Activated naive CD4-positive, alpha-beta T cell treated with anti-CD3 and anti-CD28 coated beads, Interleukin-2, amount 50 U/mL, for 24 hours (primary cell): ENCODE measurements around the gene DGCR8.

Experiments
- H3K27ac Mint-ChIP-seq: one replicate; pipeline ENCODE4 v1.8.0; 2021; ENCODE audit warnings: mild to moderate bottlenecking, mixed read lengths
- H3K27me3 Mint-ChIP-seq: one replicate; pipeline ENCODE4 v1.8.0; 2021; ENCODE audit warnings: mixed read lengths
- H3K36me3 Mint-ChIP-seq: one replicate; pipeline ENCODE4 v1.8.0; 2021; ENCODE audit warnings: mixed read lengths
- H3K4me1 Mint-ChIP-seq: one replicate; pipeline ENCODE4 v1.8.0; 2021; ENCODE audit warnings: mixed read lengths
- H3K4me3 Mint-ChIP-seq: one replicate; pipeline ENCODE4 v1.8.0; 2021; ENCODE audit warnings: mild to moderate bottlenecking, mixed read lengths
- H3K9me3 Mint-ChIP-seq: one replicate; pipeline ENCODE4 v1.8.0; 2021; ENCODE audit warnings: mixed read lengths

Gene DGCR8

GRCh38 chr22:20129747-20130014 lies 49.6 kb downstream of the DGCR8 start:
- H3K27ac Mint-ChIP-seq, result no peak overlapping the region
- peaks cover 26% of the 10 kb centered on the region for H3K4me1 Mint-ChIP-seq
- H3K9me3 Mint-ChIP-seq, result no peaks in the 10 kb centered on the region
- H3K27me3 Mint-ChIP-seq, result no peaks in the 10 kb centered on the region
- H3K4me3 Mint-ChIP-seq, result peak overlapping the region; percentile 44
- H3K36me3 Mint-ChIP-seq, result peaks cover 2% of the 10 kb centered on the region

GRCh38 chr22:20130319-20130718 lies 50.3 kb downstream of the DGCR8 start:
- no peaks in the 10 kb centered on the region for H3K27me3 Mint-ChIP-seq
- H3K36me3 Mint-ChIP-seq, result peaks cover 2% of the 10 kb centered on the region
- peak overlapping the region; percentile 60 for H3K4me3 Mint-ChIP-seq
- peaks cover 32% of the 10 kb centered on the region for H3K4me1 Mint-ChIP-seq
- H3K27ac Mint-ChIP-seq, result no peak overlapping the region
- H3K9me3 Mint-ChIP-seq, result no peaks in the 10 kb centered on the region

DNA sequence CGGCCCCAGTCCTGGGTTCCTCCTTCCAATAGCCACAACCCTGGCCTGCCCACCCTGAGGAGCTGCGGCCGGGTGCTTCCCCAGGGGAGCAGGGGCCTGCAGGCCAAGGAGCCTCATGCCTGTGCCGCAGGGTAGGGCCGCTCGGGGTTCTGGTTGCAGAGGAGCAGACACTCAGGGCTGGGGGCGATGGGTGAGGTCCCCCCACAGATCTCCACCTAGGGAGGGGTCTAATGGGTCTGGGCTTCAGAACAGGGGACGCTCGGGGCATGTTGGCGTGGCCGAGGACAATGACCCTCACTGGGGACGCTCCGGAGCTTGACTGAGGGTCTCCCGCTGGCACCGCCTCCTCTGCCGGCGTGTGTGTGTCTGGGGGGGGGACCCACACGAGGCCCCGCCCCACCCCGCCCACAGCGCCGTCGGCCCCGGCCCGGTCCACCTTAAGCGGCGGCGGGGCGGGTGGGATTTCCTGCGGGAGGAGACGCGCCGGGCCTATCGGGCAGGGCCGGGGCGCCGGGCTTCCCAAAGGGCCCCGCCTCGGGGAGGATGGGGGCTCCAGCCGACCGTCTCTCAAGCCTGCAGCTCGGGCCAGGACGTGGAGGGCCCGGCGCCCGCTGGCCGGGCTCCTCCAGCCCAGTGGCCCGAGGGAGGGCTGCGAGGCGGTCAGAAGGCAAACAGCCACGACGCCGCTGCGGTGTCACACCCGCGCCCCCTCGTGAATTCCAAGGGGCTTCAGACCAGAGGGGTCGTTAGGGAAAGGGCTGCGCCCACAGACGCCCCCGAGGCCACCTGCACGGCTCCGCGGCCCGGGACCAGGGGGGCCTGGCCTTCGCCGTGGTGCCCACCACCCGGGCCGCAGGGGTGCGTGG lies 50.9 kb downstream of the DGCR8 start:
- Mint-ChIP-seq H3K4me3 (peak overlapping the region; percentile 60), H3K9me3 (no peaks in the 10 kb centered on the region), H3K27me3 (no peaks in the 10 kb centered on the region), H3K36me3 (peaks cover 2% of the 10 kb centered on the region), H3K27ac (peak overlapping the region; percentile 35), H3K4me1 (peaks cover 34% of the 10 kb centered on the region)

DNA sequence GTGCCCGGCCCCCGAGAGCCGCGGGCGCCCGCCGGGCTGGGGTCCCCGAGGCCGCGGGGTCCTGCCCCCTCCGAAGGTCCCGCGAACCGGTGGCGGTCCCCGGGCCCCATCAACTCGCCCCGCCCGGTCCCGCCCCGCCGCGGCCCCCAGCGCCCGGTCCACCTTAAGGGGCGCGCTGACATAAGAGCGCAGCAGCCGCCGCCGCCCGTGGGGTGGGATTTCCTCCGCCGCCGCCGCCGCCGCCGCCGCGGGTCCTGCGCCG lies 51.5 kb downstream of the DGCR8 start, which contains the start of gene ZDHHC8:
Gene ZDHHC8, plus strand, starts transcription at position 208 of the 262 bp plus-strand sequence. CDS start 144 bp downstream, outside the sequence.
- H3K4me1 Mint-ChIP-seq, result peaks cover 39% of the 10 kb centered on the region
- H3K27ac Mint-ChIP-seq, result peak within 1 kb of the TSS; percentile 35

GRCh38 chr22:20131859-20132685 lies 52.0 kb downstream of the DGCR8 start:
- peak overlapping the region; percentile 23 for H3K27ac Mint-ChIP-seq
- H3K27me3 Mint-ChIP-seq, result no peaks in the 10 kb centered on the region
- no peaks in the 10 kb centered on the region for H3K36me3 Mint-ChIP-seq
- no peaks in the 10 kb centered on the region for H3K9me3 Mint-ChIP-seq
- peaks cover 40% of the 10 kb centered on the region for H3K4me1 Mint-ChIP-seq
- peak overlapping the region; percentile 77 for H3K4me3 Mint-ChIP-seq

More for the DNA sequence above, 51.5 kb downstream of the DGCR8 start, which contains the start of gene ZDHHC8:
- Mint-ChIP-seq H3K4me3 (peak within 1 kb of the TSS; percentile 77), H3K36me3 (no peaks in the 10 kb centered on the region), H3K9me3 (no peaks in the 10 kb centered on the region), H3K27me3 (no peaks in the 10 kb centered on the region)

- Mint-ChIP-seq H3K27ac (peak overlapping the region; percentile 23), H3K4me3 (peak overlapping the region; percentile 77), H3K4me1 (peaks cover 44% of the 10 kb centered on the region), H3K36me3 (no peaks in the 10 kb centered on the region), H3K27me3 (no peaks in the 10 kb centered on the region), H3K9me3 (no peaks in the 10 kb centered on the region)
Observed at GRCh38 chr22:20132686-20133246, 52.7 kb downstream of the DGCR8 start.

DNA sequence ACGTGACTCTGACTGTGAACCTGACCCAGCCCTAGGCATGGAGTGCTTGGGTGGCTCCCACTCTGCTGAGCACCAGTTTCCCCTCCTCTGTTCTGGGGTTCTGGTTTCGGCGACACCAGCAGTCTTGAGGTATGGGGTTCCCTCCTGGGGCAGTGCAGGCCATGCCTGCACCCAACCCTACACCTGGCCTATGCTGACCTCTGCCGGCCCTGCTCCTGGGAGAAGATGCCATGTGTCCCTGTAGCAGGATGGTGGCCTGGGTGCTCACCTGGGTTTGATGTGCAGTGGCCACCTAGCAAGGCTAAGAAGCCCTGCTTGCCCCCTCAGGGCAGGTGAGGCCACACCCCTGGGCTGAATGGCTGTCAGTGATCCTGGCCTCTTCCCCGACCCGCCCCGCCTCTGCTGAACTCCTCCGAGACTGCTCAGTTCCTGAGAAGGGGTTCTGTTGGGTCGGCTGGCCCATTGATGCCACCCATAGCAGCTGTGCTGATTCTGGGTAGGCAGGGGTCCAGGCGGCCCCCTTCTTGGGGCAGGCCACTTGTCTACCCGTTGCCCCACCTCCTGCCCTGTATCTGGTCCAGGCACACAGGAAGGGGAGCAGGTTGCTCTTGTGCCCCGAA lies 54.0 kb downstream of the DGCR8 start:
- Mint-ChIP-seq H3K27ac (no peak overlapping the region), H3K9me3 (no peaks in the 10 kb centered on the region), H3K4me1 (peaks cover 43% of the 10 kb centered on the region), H3K27me3 (no peaks in the 10 kb centered on the region), H3K4me3 (peak overlapping the region; percentile 77), H3K36me3 (no peaks in the 10 kb centered on the region)

DNA sequence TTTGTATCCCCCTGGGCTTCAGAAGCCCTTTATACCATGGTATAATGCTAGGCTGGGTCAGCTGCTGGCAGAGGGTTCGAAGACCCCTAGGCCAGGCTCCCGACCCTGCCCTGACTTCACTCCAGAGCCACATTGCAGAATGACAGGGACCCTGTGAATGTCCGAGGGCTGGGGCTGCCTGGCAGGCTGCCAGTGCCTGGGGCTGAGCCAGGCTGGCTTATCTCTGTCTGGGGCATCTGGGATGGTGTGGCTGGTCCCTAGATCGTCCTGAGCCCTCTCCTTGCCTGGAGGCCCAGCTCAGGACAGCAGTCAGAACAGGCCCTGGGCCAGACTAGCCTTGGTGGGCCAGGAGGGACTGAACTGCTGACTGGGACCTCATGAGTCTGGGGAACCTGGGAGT lies 55.2 kb downstream of the DGCR8 start:
- H3K4me3 Mint-ChIP-seq, result no peak overlapping the region
- no peaks in the 10 kb centered on the region for H3K9me3 Mint-ChIP-seq
- no peaks in the 10 kb centered on the region for H3K36me3 Mint-ChIP-seq
- no peak overlapping the region for H3K27ac Mint-ChIP-seq
- H3K4me1 Mint-ChIP-seq, result peaks cover 37% of the 10 kb centered on the region
- H3K27me3 Mint-ChIP-seq, result no peaks in the 10 kb centered on the region

DNA sequence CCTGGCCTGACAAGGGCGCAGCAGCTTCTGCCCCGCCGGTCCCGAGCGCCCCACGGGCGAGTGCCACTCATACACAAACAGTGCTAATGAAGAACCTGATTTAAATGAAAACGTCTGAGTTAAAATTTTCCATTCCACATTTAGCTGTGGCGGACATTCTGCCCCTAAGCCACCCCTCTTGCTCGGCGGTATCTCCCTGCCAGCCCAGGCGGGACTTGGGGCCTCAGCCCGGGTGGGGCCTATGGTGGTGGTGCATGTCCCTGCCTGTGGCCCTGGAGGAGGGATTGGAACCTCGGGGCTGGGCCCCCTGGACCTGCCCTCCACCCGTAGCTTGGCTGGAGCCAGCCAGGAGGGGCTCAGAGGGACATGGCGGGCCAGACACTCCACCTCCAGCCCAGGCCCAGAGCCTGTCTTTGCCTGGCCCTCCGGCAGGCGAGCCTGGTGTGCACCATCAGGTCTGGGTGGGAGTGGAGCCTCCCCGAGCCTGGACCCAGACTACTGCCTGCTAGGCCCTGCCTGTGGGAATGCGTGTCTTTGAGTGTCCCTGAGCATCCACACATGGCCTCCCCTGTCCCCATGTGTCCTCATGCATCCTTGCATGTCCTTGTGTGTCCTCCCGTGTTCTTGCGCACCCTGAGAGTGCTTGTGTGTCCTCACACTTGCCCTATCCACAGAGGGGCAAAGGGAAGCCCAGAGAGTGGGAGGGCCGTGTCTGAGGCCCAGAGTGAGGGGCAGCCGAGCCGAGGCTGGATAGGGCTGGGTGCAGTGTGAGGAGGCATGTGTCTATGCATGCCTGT lies 56.0 kb downstream of the DGCR8 start:
- no peak overlapping the region for H3K4me3 Mint-ChIP-seq
- no peaks in the 10 kb centered on the region for H3K9me3 Mint-ChIP-seq
- no peaks in the 10 kb centered on the region for H3K27me3 Mint-ChIP-seq
- no peaks in the 10 kb centered on the region for H3K36me3 Mint-ChIP-seq
- H3K4me1 Mint-ChIP-seq, result peaks cover 37% of the 10 kb centered on the region
- no peak overlapping the region for H3K27ac Mint-ChIP-seq

GRCh38 chr22:20136603-20136873 lies 56.5 kb downstream of the DGCR8 start:
- no peaks in the 10 kb centered on the region for H3K9me3 Mint-ChIP-seq
- H3K36me3 Mint-ChIP-seq, result no peaks in the 10 kb centered on the region
- peaks cover 37% of the 10 kb centered on the region for H3K4me1 Mint-ChIP-seq
- H3K4me3 Mint-ChIP-seq, result no peak overlapping the region
- no peak overlapping the region for H3K27ac Mint-ChIP-seq
- H3K27me3 Mint-ChIP-seq, result no peaks in the 10 kb centered on the region

DNA sequence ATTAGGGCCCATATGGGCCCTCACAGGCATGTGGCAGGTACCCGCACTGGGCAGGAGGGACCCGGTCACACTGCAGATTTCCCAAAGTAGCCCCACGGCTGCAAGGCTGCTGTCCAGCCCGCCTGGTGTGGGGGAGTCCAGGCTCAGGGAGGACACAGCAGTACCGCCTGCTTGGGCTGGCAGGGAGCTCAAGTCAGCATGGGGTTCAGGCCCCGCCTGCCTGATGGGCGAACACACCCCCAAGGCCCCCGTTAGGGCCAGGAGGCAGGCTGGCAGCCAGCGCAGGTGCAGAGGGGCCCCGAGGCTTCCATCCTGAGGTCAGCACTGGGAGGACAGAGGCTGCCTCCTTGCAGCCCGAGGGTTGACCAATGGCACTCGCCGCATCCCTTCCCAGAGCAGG lies 57.1 kb downstream of the DGCR8 start:
- peaks cover 37% of the 10 kb centered on the region for H3K4me1 Mint-ChIP-seq
- no peak overlapping the region for H3K27ac Mint-ChIP-seq
- H3K27me3 Mint-ChIP-seq, result no peaks in the 10 kb centered on the region

DNA sequence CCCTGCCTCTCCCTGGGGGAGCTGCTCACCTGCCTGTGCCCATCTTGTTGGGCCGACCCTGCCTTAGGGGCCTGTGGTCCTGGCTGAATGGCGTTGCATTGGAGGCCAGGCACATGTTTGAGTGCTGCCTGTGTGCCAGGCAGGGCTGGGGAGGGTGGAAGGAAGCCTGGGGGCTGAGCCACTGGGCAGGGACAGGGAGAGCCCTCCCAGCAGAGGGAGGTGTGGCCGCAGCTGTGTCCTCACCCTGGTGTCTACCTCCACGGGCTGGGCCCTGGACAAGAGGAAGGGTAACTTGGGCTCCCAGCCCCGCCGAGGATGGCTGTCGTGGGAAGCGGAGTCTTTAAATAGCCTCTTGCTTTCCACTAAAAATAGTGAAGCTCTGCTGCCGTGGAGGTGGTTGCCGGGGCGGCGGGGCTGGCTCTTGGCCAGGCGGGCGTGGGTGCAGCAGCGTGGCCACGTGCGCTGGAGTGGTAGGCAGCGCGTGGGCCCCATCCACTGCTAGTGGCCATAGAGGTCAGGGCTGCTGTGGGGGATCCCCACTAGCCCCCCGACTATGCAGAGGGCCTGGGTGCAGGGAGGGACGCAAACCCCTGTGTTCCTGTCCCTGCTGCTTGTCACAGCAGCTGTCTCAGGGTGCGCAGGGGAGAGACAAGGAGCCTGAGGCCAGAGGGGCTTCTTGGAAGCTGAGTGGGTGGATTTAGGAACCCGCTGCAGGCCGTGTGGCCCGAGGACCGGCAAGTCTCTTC lies 57.8 kb downstream of the DGCR8 start:
- Mint-ChIP-seq H3K4me3 (no peak overlapping the region), H3K36me3 (no peaks in the 10 kb centered on the region), H3K27ac (no peak overlapping the region), H3K27me3 (no peaks in the 10 kb centered on the region), H3K4me1 (peaks cover 36% of the 10 kb centered on the region), H3K9me3 (no peaks in the 10 kb centered on the region)

More for the DNA sequence above, 57.1 kb downstream of the DGCR8 start:
- no peaks in the 10 kb centered on the region for H3K9me3 Mint-ChIP-seq
- no peak overlapping the region for H3K4me3 Mint-ChIP-seq
- no peaks in the 10 kb centered on the region for H3K36me3 Mint-ChIP-seq

DNA sequence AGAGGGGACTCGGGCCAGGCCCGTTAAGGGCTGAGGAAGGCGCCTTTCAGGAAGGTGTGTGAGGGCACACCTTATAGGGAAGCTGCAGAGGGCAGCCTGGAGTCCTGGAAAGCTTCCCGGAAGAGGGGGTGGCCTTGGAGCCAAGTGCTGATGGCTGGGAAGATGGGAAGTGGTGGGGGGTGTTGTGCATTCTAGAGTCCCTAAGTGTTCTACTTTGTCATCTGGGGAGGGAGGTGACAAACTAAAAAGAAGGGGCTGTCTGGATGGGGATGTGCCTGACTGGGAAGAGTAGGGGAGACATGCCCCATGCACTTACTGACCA lies 58.3 kb downstream of the DGCR8 start:
- Mint-ChIP-seq H3K36me3 (no peaks in the 10 kb centered on the region), H3K27me3 (no peaks in the 10 kb centered on the region), H3K4me1 (peaks cover 30% of the 10 kb centered on the region), H3K27ac (no peak overlapping the region), H3K4me3 (no peak overlapping the region), H3K9me3 (no peaks in the 10 kb centered on the region)

DNA sequence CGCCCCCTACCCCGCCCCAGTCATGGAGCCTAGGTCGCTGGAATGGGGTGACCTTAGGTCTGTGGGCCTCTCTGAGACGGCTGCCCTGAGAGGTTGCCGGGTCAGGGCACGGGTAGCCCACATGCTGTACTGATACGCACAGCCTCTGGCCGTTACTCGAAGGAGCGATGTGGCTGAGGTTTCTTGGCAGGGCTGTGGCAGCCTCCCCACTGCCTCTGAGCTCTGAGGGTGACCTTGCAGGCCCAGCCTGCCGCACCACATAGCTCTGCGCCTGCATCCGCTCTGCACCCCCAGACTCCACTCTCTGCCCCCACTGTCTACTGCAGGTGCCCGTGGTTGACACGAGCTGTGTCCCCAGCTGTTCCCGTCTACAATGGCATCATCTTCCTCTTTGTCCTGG lies 58.8 kb downstream of the DGCR8 start:
- H3K4me3 Mint-ChIP-seq, result no peak overlapping the region
- no peaks in the 10 kb centered on the region for H3K36me3 Mint-ChIP-seq
- no peak overlapping the region for H3K27ac Mint-ChIP-seq
- no peaks in the 10 kb centered on the region for H3K27me3 Mint-ChIP-seq
- peaks cover 26% of the 10 kb centered on the region for H3K4me1 Mint-ChIP-seq
- no peaks in the 10 kb centered on the region for H3K9me3 Mint-ChIP-seq
